Mesenchymal stem cell (in vitro differentiated cells and primary cell): ENCODE data around the gene RSBN1.
"Not testable (repeated sequence)": the region's sequence is repeated elsewhere in the genome, so short reads cannot be mapped to it uniquely, and the experiment has no call there.

ENCODE experiments used
- DNase-seq: peaks from one replicate; pipeline ENCODE4 v3.0.0-alpha.2; 2013
- H2AFZ ChIP-seq: one replicate; pipeline ENCODE4 v1.6.1; 2013; ENCODE audit warnings: low read depth, mild to moderate bottlenecking, control low read depth, inconsistent platforms, low read length, moderate library complexity
- H2AK5ac ChIP-seq: 2 replicates; pipeline ENCODE4 v1.6.1; 2013; ENCODE audit warnings: low read length, moderate library complexity, mild to moderate bottlenecking, inconsistent platforms; ENCODE audit not compliant: severe bottlenecking
- H2BK120ac ChIP-seq: one replicate; pipeline ENCODE4 v1.6.1; 2013; ENCODE audit warnings: low read depth, mild to moderate bottlenecking, inconsistent platforms, low read length, moderate library complexity
- H2BK12ac ChIP-seq, 2 experiments: one replicate each; pipeline ENCODE4 v1.6.1; 2013; ENCODE audit warnings: inconsistent platforms in 2 of 2, low read length in 2 of 2, mild to moderate bottlenecking in 2 of 2, moderate library complexity in 2 of 2, control low read depth in 1 of 2
- H2BK15ac ChIP-seq: one replicate; pipeline ENCODE4 v1.6.1; 2013; ENCODE audit warnings: mild to moderate bottlenecking, low read depth, inconsistent platforms; ENCODE audit not compliant: poor library complexity, severe bottlenecking
- H2BK5ac ChIP-seq: 2 replicates; pipeline ENCODE4 v1.6.1; 2013; ENCODE audit warnings: low read depth, mild to moderate bottlenecking, low read length, control low read depth, inconsistent platforms; ENCODE audit not compliant: poor library complexity, severe bottlenecking
- H3K14ac ChIP-seq, 2 experiments: one replicate each; pipeline ENCODE4 v1.6.1; 2013; ENCODE audit warnings: inconsistent platforms in 2 of 2, low read length in 2 of 2, control low read depth in 1 of 2, mild to moderate bottlenecking in 1 of 2, moderate library complexity in 1 of 2
- H3K18ac ChIP-seq, 2 experiments: one replicate each; pipeline ENCODE4 v1.6.1; 2013; ENCODE audit warnings: inconsistent platforms in 2 of 2, low read length in 2 of 2, control low read depth in 1 of 2, low read depth in 1 of 2, mild to moderate bottlenecking in 1 of 2
- H3K23ac ChIP-seq, 2 experiments: one replicate each; pipeline ENCODE4 v1.6.1; 2013; ENCODE audit warnings: inconsistent platforms in 2 of 2, low read length in 2 of 2, mild to moderate bottlenecking in 2 of 2, moderate library complexity in 2 of 2, control low read depth in 1 of 2
- H3K27ac ChIP-seq: 2 replicates; pipeline ENCODE4 v1.5.1; 2013; ENCODE audit warnings: mild to moderate bottlenecking, moderate library complexity, low read length, control low read depth, inconsistent platforms; ENCODE audit not compliant: poor library complexity, severe bottlenecking
- H3K27me3 ChIP-seq, 2 experiments: 2 replicates each; pipeline versions ENCODE4 v1.6.1 to v1.7.0; 2013; ENCODE audit warnings: low read length in 2 of 2, mild to moderate bottlenecking in 2 of 2, moderate library complexity in 2 of 2, control low read depth in 1 of 2, inconsistent platforms in 1 of 2; ENCODE audit not compliant: control insufficient read depth in 1 of 2, insufficient read depth in 1 of 2
- H3K36me3 ChIP-seq, 2 experiments: 2 replicates each; pipeline versions ENCODE4 v1.6.1 to v1.7.0; 2013; ENCODE audit warnings: low read length in 2 of 2, control low read depth in 1 of 2, inconsistent platforms in 1 of 2, low read depth in 1 of 2, mild to moderate bottlenecking in 1 of 2; ENCODE audit not compliant: insufficient read depth in 2 of 2, control insufficient read depth in 1 of 2
- H3K4ac ChIP-seq, 2 experiments: one replicate each; pipeline ENCODE4 v1.6.1; 2013; ENCODE audit warnings: inconsistent platforms in 2 of 2, low read length in 2 of 2, mild to moderate bottlenecking in 2 of 2, moderate library complexity in 2 of 2, control low read depth in 1 of 2, low read depth in 1 of 2
- H3K4me1 ChIP-seq: 2 replicates; pipeline ENCODE4 v1.6.1; 2013; ENCODE audit warnings: low read depth, low read length, control low read depth; ENCODE audit not compliant: control insufficient read depth, insufficient read depth
- H3K4me2 ChIP-seq: 2 replicates; pipeline ENCODE4 v1.6.1; 2013; ENCODE audit warnings: low read length, mild to moderate bottlenecking, inconsistent platforms; ENCODE audit not compliant: poor library complexity, severe bottlenecking
- H3K4me3 ChIP-seq, 2 experiments: 2 replicates each; pipeline versions ENCODE4 v1.5.1 to v1.7.0; 2013; ENCODE audit warnings: low read length in 2 of 2, mild to moderate bottlenecking in 2 of 2, control low read depth in 1 of 2, low read depth in 1 of 2; ENCODE audit not compliant: insufficient read depth in 1 of 2
- H3K79me1 ChIP-seq: replicated peaks from 2 replicates; pipeline ENCODE4 v1.6.1; 2013; ENCODE audit warnings: mild to moderate bottlenecking, control low read depth, low read length, inconsistent platforms; ENCODE audit not compliant: poor library complexity, severe bottlenecking
- H3K9ac ChIP-seq: 2 replicates; pipeline ENCODE4 v1.7.0; 2013; ENCODE audit warnings: mild to moderate bottlenecking, low read length, moderate library complexity
- H3K9me3 ChIP-seq: 2 replicates; pipeline ENCODE4 v1.7.0; 2013; ENCODE audit warnings: mild to moderate bottlenecking, low read length; ENCODE audit not compliant: control insufficient read depth
- H4K8ac ChIP-seq: one replicate; pipeline ENCODE4 v1.6.1; 2013; ENCODE audit warnings: inconsistent platforms, mild to moderate bottlenecking, low read length, moderate library complexity
- H4K91ac ChIP-seq: one replicate; pipeline ENCODE4 v1.6.1; 2013; ENCODE audit warnings: mild to moderate bottlenecking, low read length, inconsistent platforms
- WGBS: methylation state at CpG from one replicate; pipeline ENCODE4 v1.1.7; 2013; ENCODE audit warnings: mixed read lengths; 5-methylcytosine and 5-hydroxymethylcytosine counted together

RSBN1 gene

DNA sequence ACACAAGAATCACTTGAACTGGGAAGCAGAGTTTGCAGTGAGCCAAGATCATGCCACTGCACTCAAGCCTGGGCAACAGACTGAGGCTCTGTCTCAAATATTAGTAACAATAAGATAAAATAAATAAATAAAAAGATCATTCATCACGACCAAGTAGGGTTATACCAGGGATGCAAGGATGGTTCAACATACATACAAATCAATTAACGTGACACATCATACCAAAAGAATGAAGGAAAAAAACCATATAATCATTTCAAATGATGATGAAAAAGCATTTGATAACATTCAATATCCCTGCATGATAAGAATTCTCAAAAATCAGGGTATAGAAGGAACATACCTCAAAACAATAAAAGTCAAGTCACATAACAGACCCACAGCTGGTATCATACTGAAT, 91.3 kb downstream of the RSBN1 start:
- peaks cover 26 to 64% of the 10 kb centered on the region in 2 experiments for H3K36me3 ChIP-seq
- no peak overlapping the region for H4K8ac ChIP-seq
- H3K79me1 ChIP-seq = peaks cover 14% of the 10 kb centered on the region
- no peak overlapping the region for H2AK5ac ChIP-seq
- no peak overlapping the region for H2AFZ ChIP-seq
- no peak overlapping the region for H2BK120ac ChIP-seq
- H3K9me3 ChIP-seq = peaks cover 17% of the 10 kb centered on the region
- WGBS = 100% methylated on average over 2 of the region's 2 CpGs
- no peak overlapping the region for H3K23ac ChIP-seq
- H2BK12ac ChIP-seq = no peak overlapping the region
- H3K4me3 ChIP-seq = no peak overlapping the region
- no peaks in the 10 kb centered on the region for H3K27me3 ChIP-seq
- no peak overlapping the region for H4K91ac ChIP-seq
- H3K27ac ChIP-seq = no peak overlapping the region
- H3K9ac ChIP-seq = no peak overlapping the region
- no peak overlapping the region for H3K4me2 ChIP-seq
- H3K4ac ChIP-seq = no peak overlapping the region
- DNase-seq = no peak
- H3K18ac ChIP-seq = no peak overlapping the region
- no peaks in the 10 kb centered on the region for H3K4me1 ChIP-seq
- no peak overlapping the region for H2BK5ac ChIP-seq
- H3K14ac ChIP-seq = no peak overlapping the region
- no peak overlapping the region for H2BK15ac ChIP-seq

- H3K79me1 ChIP-seq = peaks cover 31% of the 10 kb centered on the region
- not testable (repeated sequence) for H3K27me3 ChIP-seq, H3K27ac ChIP-seq, H2AFZ ChIP-seq, H3K18ac ChIP-seq, H4K91ac ChIP-seq, H2BK15ac ChIP-seq, H4K8ac ChIP-seq, H2AK5ac ChIP-seq, H3K14ac ChIP-seq, H2BK5ac ChIP-seq, H3K23ac ChIP-seq, DNase-seq, H2BK120ac ChIP-seq, H2BK12ac ChIP-seq, H3K4me1 ChIP-seq, H3K4ac ChIP-seq, H3K9ac ChIP-seq, H3K4me2 ChIP-seq, H3K4me3 ChIP-seq
- H3K9me3 ChIP-seq = peaks cover 17% of the 10 kb centered on the region
- peaks cover 33 to 56% of the 10 kb centered on the region in 2 experiments for H3K36me3 ChIP-seq
- whole genome bisulfite sequencing = 91% methylated on average over 5 of the region's 5 CpGs
Observed at GRCh38 chr1:113718621-113719020, 93.7 kb downstream of the RSBN1 start.

GRCh38 chr1:113717506-113717905, 94.8 kb downstream of the RSBN1 start:
- H2BK12ac ChIP-seq, H2AFZ ChIP-seq, H2BK120ac ChIP-seq, H3K27me3 ChIP-seq, H2BK15ac ChIP-seq, H3K18ac ChIP-seq, H3K14ac ChIP-seq, H2AK5ac ChIP-seq, H4K8ac ChIP-seq, H3K4me1 ChIP-seq, H3K23ac ChIP-seq, H3K27ac ChIP-seq, H3K4me2 ChIP-seq, H3K4ac ChIP-seq, DNase-seq, H2BK5ac ChIP-seq, H3K9ac ChIP-seq, H4K91ac ChIP-seq, H3K4me3 ChIP-seq: not testable (repeated sequence)
- 100% methylated on average over 6 of the region's 6 CpGs for WGBS
- peaks cover 34 to 60% of the 10 kb centered on the region in 2 experiments for H3K36me3 ChIP-seq
- peaks cover 17% of the 10 kb centered on the region for H3K9me3 ChIP-seq
- H3K79me1 ChIP-seq = peaks cover 31% of the 10 kb centered on the region

DNA sequence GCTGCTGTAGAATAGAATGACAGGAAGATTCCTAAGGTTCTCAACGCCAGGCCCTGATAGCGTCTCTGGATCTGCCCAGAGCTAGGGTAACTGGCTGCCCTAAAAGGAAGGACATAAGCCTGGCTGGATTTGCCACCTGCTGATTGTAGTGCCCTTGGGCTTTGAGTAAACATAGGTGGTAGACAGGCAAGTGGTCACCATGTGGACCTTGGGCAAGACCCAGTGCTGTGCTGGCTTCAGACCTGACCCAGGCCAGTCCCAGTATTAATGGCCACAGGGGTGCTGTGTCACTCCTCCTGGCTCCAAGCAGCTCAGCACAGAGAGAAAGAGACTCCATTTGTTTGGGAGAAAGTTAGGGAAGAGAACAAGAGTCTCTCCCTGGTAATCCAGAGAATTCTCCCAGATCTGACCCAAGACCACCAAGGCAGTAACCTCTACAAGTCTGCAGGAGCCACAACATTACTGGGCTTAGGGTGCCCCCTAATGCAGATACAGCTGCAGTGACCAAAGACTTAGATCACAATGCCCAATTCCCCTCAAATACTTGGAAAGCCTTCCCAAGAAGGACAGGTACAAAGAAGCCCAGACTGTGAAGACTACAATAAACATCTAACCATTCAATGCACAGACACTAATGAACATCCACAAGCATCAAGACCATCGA, 97.5 kb downstream of the RSBN1 start:
- no peak overlapping the region for H2AK5ac ChIP-seq
- H3K79me1 ChIP-seq = peaks cover 28% of the 10 kb centered on the region
- H3K14ac ChIP-seq = no peak overlapping the region
- H2BK15ac ChIP-seq = no peak overlapping the region
- no peak overlapping the region for H4K8ac ChIP-seq
- H3K4me2 ChIP-seq = no peak overlapping the region
- H3K27me3 ChIP-seq = no peaks in the 10 kb centered on the region
- H4K91ac ChIP-seq = no peak overlapping the region
- H2AFZ ChIP-seq = no peak overlapping the region
- H2BK120ac ChIP-seq = no peak overlapping the region
- no peak overlapping the region for H3K9ac ChIP-seq
- H3K4ac ChIP-seq = no peak overlapping the region
- no peak overlapping the region for H3K4me3 ChIP-seq
- WGBS = 91% methylated on average over 3 of the region's 3 CpGs
- H3K27ac ChIP-seq = no peak overlapping the region
- peaks cover 29 to 68% of the 10 kb centered on the region in 2 experiments for H3K36me3 ChIP-seq
- H3K9me3 ChIP-seq = peaks cover 3% of the 10 kb centered on the region
- no peaks in the 10 kb centered on the region for H3K4me1 ChIP-seq
- no peak overlapping the region for H3K18ac ChIP-seq
- DNase-seq = no peak
- H2BK12ac ChIP-seq = no peak overlapping the region
- no peak overlapping the region for H3K23ac ChIP-seq
- H2BK5ac ChIP-seq = no peak overlapping the region
